ENCODE measurements around the gene TMF1.

The TMF1 gene, protein sequence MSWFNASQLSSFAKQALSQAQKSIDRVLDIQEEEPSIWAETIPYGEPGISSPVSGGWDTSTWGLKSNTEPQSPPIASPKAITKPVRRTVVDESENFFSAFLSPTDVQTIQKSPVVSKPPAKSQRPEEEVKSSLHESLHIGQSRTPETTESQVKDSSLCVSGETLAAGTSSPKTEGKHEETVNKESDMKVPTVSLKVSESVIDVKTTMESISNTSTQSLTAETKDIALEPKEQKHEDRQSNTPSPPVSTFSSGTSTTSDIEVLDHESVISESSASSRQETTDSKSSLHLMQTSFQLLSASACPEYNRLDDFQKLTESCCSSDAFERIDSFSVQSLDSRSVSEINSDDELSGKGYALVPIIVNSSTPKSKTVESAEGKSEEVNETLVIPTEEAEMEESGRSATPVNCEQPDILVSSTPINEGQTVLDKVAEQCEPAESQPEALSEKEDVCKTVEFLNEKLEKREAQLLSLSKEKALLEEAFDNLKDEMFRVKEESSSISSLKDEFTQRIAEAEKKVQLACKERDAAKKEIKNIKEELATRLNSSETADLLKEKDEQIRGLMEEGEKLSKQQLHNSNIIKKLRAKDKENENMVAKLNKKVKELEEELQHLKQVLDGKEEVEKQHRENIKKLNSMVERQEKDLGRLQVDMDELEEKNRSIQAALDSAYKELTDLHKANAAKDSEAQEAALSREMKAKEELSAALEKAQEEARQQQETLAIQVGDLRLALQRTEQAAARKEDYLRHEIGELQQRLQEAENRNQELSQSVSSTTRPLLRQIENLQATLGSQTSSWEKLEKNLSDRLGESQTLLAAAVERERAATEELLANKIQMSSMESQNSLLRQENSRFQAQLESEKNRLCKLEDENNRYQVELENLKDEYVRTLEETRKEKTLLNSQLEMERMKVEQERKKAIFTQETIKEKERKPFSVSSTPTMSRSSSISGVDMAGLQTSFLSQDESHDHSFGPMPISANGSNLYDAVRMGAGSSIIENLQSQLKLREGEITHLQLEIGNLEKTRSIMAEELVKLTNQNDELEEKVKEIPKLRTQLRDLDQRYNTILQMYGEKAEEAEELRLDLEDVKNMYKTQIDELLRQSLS

DNA sequence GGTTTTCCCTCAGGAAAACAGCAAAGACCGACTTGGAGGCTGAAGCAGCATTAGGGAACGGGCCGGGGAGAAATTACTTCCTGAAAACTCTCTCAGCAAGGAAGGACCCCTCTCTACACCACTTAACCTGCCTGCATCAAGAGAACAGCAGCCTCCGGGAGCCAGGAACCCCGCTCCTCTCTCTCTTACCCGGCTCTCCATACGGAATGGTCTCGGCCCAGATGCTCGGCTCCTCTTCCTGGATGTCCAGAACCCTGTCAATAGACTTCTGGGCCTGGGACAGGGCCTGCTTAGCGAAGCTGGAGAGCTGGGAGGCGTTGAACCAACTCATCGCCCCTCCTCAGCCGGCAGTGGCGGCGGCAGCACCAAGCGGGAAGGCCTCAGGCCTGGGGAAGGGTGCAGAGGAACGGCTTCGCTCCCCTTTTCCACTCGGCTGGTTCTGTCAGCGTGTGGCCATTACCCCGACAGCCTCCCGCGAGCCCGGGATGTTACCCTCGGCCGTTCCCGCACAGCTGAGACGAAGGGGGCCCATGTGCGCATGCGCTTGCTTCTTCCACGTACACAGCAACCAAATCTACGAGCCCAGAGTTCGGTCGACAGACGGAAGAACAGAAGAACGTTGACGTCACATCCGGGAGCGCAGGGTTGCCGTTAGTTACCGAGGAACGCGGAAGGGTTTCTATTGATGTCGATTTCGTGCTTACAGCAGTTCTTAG is at the start of gene TMF1:
TMF1 (minus strand) TSS at position 578 of the 716 bp plus-strand sequence; CDS start at position 331, 247 bp downstream.
- DNase-seq, result peak; percentile 98 to 99

DNA sequence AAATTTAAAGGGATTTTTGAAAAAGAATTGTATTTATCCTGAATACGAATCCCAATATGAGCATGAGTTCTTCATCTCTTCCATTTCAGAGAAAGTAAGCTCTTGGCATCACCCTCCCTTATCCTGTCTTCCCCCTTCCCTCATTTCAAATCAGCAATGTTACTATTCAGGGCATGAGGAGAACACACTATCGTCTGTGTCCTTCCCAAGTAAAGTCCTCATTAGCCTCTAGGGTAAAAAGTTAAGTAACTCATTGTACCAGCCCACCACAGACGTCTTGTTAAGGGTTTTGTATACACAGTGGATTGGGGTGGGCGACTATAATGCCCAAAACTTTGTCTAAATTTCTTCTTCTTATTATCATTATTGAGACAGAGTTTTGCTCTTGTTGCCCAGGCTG is 47.4 kb upstream of the TMF1 start:
- DNase-seq, result no peak

DNA sequence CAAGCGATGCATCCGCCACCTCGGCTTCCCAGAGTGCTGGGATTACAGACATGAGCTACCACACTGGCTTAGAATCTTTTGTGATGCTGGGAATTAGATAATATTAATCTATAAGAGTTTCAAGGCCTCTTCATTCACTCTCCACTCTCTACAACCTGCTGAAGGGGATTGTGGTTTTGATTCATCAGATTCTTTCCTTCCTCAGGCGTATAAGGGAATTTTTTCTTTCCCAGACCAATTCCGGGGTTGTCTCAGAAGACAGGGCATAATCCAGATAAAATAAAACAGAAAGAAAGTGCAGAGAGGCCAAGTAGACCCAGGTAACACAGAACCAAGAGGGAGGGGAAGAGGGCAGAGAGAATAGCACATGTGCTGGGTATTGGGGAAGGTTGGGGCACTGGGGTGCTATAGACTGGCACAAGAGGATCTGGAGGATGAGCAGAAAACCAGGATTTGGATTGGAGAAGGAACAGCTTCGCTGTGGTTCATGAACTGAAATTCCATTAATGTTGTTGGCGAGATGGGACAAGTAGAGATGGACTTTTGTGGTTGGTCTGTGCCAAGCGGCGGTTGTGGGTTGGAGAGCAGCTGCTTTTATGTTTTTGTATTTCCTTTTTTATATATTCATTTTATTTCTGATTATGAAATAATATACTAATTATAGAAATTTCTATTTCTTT is 45.4 kb upstream of the TMF1 start:
- DNase-seq, result no peak

DNA sequence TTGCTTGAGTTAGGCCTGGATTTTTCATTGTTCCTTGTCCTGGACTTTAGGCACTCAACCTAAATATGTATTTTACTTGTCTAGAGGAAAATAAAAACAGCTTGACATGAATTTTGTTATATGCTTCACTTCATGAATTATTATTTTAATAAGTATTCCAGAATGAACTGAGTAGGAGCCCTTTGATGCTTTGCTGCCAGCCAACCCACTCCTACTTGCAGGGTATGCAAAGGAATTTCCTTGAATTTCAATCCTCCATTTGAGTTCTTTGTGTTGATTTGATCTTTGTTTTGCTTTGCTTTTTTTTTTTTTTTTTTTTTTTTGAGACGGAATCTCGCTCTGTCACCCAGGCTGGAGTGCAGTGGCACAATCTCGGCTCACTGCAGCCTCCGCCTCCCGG is 44.2 kb upstream of the TMF1 start:
- no peak for DNase-seq

DNA sequence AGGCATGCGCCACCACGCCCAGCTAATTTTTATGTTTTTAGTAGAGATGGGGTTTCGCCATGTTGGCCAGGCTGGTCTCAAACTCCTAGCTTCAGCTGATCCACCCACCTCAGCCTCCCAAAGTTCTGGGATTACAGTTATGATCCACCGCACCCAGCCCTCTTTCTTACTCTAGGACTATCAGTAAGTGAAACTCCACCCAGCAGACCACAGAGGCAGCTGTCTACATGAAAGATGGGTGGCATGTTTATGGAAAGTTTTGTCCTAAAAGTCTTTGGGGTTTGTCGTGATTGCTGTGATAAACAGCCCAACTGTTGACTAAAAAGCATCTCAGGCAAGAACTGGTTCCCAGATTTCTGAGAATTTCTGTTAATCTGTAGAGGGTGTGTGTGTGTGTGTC is 43.5 kb upstream of the TMF1 start:
- peak in 1 of 2 donors; percentile 41 for DNase-seq

DNA sequence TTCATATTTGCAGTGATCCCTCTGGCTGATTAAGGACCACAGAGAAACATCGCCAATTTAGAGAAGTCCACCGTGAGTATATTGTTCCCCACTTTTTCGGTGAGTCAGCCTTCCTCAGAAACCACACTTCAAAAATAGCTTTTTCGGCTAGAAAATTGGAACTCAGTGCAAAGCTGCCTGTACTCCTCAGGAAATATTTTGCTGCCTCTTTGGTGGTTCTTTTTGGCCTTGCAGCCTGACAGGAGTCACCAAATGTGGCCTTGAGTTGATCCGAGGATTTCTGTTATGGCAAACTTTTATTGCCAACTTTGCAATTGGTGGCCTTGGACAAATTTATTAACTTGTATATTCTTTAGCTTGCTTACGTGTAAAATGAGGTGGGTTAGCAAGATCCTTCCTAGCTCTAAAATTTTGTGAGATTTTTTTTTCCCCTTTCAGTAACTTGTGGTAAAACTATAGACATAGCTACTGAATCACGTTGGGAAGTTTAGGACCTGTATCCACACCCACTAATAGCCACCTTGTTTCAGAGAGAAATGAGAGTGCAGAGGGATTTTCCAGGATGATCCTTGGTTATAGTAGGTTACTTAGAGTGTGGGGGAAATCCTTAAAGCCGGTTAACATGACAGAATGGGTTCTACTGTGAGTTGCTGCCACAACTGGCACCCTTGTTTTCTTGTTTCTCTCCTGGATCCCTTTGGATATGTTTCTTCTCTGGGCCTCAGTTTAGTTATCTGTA is 42.5 kb upstream of the TMF1 start:
- DNase-seq, result peak; percentile 21 to 42

DNA sequence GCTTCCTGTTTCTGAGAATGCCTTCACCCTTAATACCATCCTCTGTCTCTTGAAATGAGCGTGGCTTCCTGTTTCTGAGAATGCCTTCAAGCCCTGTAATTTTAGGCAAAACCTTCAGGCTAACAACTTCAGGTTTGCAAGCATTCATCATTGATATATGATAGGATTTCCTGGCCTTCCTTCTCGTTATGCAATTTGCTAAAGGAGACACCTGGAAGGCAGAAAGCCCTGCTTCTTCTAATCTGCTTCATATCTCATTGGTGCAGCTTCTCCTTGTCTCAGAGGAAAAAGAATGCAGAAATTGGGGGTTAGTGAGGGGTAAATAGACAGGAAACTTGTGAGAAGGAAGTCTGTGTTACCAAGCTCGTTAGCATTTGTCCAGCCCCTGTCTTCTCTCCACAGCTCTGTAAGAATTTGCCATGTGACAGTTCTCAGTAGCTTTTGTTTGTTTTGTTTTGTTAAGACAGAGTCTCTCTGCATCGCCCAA is 39.9 kb upstream of the TMF1 start:
- DNase-seq, result peak; percentile 22 to 61

DNA sequence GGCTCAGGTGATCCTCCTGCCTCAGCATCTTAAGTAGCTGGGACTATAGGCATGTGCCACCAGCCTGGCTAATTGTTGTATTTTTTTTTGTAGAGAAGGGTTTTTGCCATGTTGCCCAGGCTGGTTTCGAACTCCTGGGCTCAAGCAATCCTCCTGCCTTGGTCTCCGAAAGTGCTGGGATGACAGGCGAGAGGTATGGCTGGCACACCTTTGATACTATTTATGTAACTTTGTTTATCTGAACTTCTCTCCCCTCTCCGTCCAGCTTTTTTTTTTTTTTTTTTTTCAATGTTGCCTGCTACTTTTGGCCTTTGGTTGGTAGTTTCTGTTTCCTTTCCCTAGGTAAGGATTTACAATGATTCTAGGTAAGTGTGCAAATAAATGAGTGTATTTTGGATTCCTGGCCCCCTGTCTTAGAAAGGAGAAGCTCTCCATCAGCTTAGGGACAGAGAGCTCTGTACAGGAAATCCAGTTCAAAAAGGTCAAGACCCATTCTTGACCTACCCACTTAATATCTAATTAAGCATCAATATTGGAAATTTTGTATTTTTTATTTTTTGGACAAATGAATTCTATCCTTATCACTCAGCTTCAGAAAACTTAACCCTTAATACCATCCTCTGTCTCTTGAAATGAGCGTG is 39.4 kb upstream of the TMF1 start:
- no peak for DNase-seq

DNA sequence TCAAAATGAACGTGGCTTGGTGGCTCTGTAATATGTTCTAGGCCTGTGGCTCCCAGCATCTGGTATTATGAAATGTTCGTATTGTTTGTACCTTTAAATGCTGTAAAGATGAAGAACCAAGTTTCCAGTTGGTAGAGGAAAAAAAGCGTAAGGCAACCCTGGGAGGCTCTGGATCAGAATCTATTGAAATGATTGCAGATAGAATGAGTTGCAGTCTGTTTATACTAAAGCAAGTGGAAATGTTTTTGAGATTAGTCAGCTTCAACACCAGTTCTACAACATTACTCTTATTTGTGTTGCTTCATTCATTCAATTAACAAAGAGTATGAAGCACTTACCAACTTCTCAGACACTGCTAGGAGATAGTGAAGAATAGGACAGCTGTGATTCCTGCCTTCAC is 37.9 kb upstream of the TMF1 start:
- no peak for DNase-seq

DNA sequence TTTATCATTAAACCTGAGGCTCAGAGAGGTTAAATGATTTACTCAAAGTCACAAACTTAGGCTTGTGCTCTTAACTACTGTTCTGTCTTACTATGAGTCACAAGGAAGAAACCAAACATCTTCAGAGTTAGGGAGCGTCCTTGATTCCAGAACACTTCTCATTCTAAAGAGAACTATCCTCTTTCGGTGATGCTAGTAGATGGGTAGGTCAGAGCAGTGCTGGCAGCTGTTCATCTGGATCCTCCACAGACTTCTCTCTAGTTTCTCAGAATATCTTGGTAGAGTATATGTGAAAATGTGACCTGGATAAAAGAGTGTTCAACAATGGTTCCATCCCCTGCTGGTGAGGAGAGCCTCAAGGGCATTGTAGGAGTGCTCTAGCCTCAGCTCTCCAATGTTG is 35.9 kb upstream of the TMF1 start:
- no peak for DNase-seq

DNA sequence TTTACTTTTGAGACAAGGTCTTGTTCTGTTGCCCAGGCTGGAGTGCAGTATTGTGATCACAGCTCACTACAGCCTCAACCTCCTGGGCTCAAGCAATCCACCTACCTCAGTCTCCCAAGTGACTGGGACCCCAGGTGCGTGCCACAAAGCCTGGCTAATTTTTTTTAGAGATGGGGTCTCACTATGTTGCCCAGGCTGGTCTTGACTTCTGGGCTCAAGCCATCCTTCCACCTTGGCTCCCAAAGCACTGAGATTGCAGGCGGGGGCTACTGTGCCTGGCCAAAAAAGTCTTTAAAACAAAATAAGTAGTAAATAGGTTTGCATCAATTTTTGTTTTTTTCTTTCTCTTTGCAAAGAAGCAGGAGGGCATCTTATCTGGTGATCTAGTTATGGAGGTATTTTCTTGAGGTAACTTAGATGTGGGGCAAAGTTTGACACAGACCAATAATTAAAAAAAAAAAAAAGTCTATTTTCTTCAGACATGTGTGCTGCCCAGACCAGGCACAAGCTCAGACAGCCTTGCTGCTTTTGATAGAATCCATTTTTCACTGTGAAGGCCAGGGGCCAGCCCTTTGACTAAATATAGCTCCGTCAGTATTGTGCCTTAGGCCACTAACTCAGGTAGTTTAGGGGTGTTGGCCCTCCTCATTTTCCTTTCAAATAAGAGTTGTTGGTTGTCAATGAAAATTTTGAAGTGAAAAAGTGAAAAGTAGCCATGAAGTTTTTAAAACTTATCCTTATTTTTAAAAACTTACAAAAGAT is 35.1 kb upstream of the TMF1 start:
- peak in 1 of 2 donors; percentile 35 for DNase-seq

DNA sequence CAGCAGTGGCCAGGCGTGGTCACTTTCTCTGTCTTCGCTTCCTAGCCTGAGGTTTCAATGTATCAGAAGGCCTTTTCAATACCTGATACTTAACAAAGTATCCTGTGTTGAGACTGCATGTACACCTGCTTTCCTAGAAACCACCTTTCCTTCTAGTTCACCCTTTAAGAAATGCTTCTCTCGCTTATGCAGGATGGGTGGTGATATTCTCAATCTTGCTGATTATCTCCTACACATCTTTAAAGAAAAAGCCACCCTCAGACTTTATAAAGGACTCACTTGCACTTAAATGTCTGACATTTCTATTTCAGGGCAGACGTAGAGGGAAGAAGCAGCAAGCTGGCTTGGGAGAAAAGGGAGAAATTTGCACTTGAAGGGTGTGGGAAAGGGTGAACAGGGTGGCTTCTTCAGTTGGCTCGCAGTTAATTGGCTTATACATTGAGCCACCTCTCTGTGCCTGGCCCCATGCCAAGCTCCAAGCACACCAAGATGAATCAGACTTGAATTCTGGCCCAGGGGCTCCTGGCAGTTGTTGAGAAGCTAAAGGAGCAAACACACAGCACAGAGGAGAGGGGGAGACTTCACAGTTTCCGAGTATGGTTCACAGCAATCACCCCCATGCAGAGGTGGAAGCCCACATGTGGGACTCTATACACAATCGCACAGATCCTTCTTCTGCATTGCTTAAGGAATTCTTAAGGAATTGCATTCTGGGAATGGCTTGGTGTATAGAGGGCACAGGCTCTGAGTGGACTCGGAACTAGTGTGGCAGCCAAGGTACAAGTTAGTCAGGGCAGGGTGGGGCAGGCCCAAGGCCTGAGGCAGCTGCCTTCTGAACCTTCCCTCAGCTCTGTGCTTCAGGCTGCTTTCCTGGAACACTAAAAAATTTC is 33.9 kb upstream of the TMF1 start:
- peak; percentile 60 to 61 for DNase-seq

DNA sequence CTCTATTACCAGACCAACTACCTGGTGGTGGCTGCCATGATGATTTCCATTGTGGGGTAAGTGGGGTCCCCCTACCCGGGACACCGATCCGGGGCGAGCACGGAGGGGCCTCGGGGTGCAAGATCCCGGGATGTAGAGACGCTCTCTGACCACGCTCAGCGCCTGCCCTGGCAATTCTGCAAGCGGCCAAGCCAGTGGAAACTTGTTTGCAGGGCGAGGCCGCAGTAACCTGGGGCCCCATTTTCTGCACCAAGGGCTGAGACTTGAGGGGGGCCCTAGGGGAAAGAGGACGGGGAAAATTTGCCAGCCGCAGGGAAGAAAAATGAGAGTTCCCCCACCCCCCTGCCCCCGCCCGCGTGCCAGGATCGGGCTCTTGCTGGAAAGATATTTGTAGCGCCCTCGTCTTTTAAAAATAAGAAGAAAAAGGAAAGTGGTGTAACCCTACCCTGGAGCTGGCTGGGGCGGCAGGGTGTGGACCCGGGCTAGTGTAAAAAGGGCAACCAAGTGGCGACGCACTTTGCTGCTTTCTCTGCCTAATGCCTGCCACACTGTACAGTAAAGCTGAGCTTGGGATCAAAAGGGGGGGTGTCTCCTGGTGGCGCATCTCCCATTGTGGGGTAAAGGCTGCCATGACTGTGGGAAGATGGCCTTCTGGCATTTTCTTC is 33.2 kb upstream of the TMF1 start:
- peak; percentile 12 to 23 for DNase-seq

DNA sequence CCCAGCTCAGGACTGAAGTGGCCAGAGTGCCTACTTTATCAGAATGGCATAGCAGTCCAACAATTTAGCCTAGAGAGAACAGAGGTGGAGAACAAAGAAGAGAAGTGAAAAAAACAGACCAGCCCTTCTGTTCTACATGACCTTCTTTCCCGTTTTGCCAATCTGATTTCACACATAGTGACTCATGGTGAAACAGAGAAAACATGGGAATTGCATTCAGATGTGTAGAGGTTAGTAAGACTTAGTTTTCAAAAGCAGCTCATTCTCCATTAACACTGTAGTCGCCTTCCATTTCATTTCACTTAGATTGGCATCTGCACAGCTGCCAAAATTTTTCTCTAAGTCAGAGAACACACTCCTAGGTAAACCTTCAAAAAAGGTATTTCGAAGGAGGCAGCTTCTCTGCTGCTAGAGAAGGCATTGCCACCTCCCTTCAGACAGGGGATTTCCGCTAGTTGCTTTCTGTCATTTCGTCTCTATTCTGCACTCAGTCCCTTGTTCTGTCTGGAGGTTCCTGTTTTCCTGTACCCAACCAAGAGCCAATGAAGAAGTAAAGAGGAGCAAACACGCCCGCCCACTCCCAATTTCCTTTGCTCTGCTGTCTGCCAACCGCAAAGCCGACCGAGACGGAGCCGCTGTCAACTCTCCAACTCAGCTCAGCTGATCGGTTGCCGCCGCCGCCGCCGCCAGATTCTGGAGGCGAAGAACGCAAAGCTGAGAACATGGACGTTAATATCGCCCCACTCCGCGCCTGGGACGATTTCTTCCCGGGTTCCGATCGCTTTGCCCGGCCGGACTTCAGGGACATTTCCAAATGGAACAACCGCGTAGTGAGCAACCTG is 32.4 kb upstream of the TMF1 start, which contains the start of gene ARL6IP5:
ARL6IP5 (plus strand) TSS at position 612 of the 842 bp plus-strand sequence; CDS start at position 723, 111 bp downstream.
- DNase-seq, result peak; percentile 94 to 95

DNA sequence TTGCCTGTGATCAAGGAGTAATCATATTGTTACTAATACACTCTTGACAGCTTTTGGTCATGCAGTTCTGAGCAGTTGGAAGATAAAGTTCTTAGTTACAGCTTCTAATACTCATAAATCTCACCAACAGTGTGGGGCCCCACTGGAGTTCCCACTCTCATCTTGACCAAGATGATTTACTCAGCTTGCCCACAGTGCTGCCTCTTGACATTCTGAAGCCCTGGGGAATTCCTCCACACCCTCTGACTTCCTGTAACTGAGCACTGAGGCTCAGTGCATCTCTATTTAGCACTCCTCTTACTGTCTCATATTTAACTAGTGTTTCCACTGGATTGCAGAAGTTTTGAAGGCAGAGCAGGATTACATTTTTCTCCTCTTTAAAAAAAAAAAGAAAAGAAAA is 30.7 kb upstream of the TMF1 start:
- peak; percentile 81 to 83 for DNase-seq

DNA sequence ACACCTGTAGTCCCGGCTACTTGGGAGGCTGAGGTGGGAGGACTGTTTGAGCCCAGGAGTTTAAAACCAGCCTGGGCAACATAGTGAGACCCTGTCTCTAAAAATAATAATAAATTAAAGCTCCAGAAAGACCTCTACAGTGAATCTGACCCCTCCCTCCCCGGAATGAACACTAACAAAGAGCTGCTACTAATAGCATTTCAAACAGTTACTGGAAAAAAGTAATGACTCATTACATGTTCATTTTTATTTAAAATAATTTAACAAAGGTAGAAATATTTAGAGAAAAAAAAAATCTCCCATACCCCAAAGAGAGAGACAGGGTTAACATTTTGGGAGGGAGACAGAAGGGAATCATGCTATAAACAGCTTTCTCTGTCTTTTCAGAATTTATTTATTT is 30.2 kb upstream of the TMF1 start:
- DNase-seq, result no peak

All from CD4-positive, alpha-beta T cell treated with Interleukin-4 for 1 hour (primary cell).